PC-9 (cell line): ENCODE data around the gene KNCN.

Experiments used
- EZH2 ChIP-seq: fragments of 200-600 bp; sonication (generic); IDR thresholded peaks from 2 replicates; pipeline ENCODE4 v1.8.0; 2017; ENCODE audit warnings: antibody characterized with exemption, low read depth
- TF ChIP-seq, protein P1 (sequence below): fragments of 200-600 bp; sonication (generic); conservative IDR thresholded peaks from 2 replicates; pipeline ENCODE4 v1.6.1; 2017; ENCODE audit warnings: mixed run types, antibody characterized with exemption, mild to moderate bottlenecking, moderate library complexity

DNA sequence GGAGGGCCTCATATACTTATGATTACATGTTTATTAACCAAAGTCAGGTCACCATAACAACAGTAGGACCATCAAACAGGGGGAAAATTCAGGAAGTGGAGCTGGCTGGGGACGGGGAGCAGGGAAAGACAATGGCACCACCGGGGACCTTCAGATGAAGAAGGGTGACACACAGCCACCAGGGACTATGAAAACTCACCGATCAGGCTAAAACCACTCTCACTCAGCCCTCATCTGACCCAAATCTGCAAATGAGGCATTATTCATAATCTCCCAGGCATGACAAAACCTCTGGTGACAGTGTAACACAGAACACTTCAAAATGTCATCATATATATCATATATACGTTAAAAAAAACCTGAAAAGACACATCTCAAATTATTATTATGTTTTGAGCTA, 41.4 kb upstream of the KNCN start:
- TF ChIP-seq, protein P1, sequence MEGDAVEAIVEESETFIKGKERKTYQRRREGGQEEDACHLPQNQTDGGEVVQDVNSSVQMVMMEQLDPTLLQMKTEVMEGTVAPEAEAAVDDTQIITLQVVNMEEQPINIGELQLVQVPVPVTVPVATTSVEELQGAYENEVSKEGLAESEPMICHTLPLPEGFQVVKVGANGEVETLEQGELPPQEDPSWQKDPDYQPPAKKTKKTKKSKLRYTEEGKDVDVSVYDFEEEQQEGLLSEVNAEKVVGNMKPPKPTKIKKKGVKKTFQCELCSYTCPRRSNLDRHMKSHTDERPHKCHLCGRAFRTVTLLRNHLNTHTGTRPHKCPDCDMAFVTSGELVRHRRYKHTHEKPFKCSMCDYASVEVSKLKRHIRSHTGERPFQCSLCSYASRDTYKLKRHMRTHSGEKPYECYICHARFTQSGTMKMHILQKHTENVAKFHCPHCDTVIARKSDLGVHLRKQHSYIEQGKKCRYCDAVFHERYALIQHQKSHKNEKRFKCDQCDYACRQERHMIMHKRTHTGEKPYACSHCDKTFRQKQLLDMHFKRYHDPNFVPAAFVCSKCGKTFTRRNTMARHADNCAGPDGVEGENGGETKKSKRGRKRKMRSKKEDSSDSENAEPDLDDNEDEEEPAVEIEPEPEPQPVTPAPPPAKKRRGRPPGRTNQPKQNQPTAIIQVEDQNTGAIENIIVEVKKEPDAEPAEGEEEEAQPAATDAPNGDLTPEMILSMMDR = no peak
- no peak for TF ChIP-seq EZH2
